Type B pancreatic cell (in vitro differentiated cells): ENCODE results near the gene C16orf87. TPM values are rescaled to one million over a fixed set of nuclear protein-coding genes. Genes with fewer than 3 reads are reported as not detected.

Source experiments
- DNase-seq: peaks from one replicate; pipeline ENCODE4 v3.0.0; 2021; ENCODE audit warnings: mixed read lengths; ENCODE audit not compliant: unreplicated experiment; ENCODE audit errors: extremely low spot score
- H3K27ac Mint-ChIP-seq: 2 replicates; pipeline ENCODE4 v1.8.0; 2021; ENCODE audit warnings: mild to moderate bottlenecking, mixed read lengths
- H3K27me3 Mint-ChIP-seq: 2 replicates; pipeline ENCODE4 v1.8.0; 2021; ENCODE audit warnings: mixed read lengths
- H3K36me3 Mint-ChIP-seq: 2 replicates; pipeline ENCODE4 v1.8.0; 2021; ENCODE audit warnings: mixed read lengths
- H3K4me1 Mint-ChIP-seq: one replicate; pipeline ENCODE4 v1.8.0; 2021; ENCODE audit warnings: mixed read lengths; ENCODE audit not compliant: unreplicated experiment
- H3K4me3 Mint-ChIP-seq: 2 replicates; pipeline ENCODE4 v1.8.0; 2021; ENCODE audit warnings: mild to moderate bottlenecking, mixed read lengths
- H3K9me3 Mint-ChIP-seq: 2 replicates; pipeline ENCODE4 v1.8.0; 2021; ENCODE audit warnings: mixed read lengths
- CTCF ChIP-seq: fragments of 200-600 bp; sonication (generic); conservative IDR thresholded peaks from 2 replicates; pipeline ENCODE4 v1.5.0; 2021; ENCODE audit warnings: antibody characterized with exemption, mild to moderate bottlenecking
- total RNA-seq: library from RNA; stranded (reverse); gene quantifications from 2 replicates; pipeline ENCODE4 v1.2.1, GENCODE V29; 2021; ENCODE audit warnings: low replicate concordance

Gene C16orf87
- total RNA-seq, 1 donor from 2014 or later, result 14.3 TPM

GRCh38 chr16:46828943-46829342, 2.0 kb downstream of the C16orf87 start:
- no peak for DNase-seq
- Mint-ChIP-seq H3K36me3 (no peaks in the 10 kb centered on the region), H3K4me1 (peaks cover 18% of the 10 kb centered on the region), H3K27me3 (peaks cover 4% of the 10 kb centered on the region), H3K27ac (peak overlapping the region; percentile 91), H3K4me3 (peak overlapping the region; percentile 98), H3K9me3 (no peaks in the 10 kb centered on the region)
- TF ChIP-seq CTCF, result no peak

- DNase-seq, result no peak
- H3K27me3 Mint-ChIP-seq, result peaks cover 4% of the 10 kb centered on the region
- TF ChIP-seq CTCF, result no peak
- H3K4me3 Mint-ChIP-seq, result no peak overlapping the region
- H3K36me3 Mint-ChIP-seq, result peaks cover 4% of the 10 kb centered on the region
- H3K9me3 Mint-ChIP-seq, result no peaks in the 10 kb centered on the region
- peaks cover 18% of the 10 kb centered on the region for H3K4me1 Mint-ChIP-seq
- no peak overlapping the region for H3K27ac Mint-ChIP-seq
Observed at GRCh38 chr16:46828292-46828691, 2.7 kb downstream of the C16orf87 start.

GRCh38 chr16:46826631-46827030, 4.3 kb downstream of the C16orf87 start:
- Mint-ChIP-seq H3K9me3 (no peaks in the 10 kb centered on the region), H3K4me1 (peaks cover 18% of the 10 kb centered on the region), H3K27me3 (peaks cover 4% of the 10 kb centered on the region), H3K27ac (no peak overlapping the region), H3K36me3 (peaks cover 4% of the 10 kb centered on the region), H3K4me3 (no peak overlapping the region)
- no peak for TF ChIP-seq CTCF
- DNase-seq, result no peak

- Mint-ChIP-seq H3K27me3 (no peaks in the 10 kb centered on the region), H3K9me3 (no peaks in the 10 kb centered on the region), H3K27ac (no peak overlapping the region), H3K36me3 (peaks cover 4% of the 10 kb centered on the region), H3K4me3 (no peak overlapping the region), H3K4me1 (peaks cover 5% of the 10 kb centered on the region)
- no peak for TF ChIP-seq CTCF
- no peak for DNase-seq
Observed at GRCh38 chr16:46822270-46822669, 8.7 kb downstream of the C16orf87 start.

GRCh38 chr16:46817961-46818360, 13.0 kb downstream of the C16orf87 start:
- TF ChIP-seq CTCF, result no peak
- Mint-ChIP-seq H3K4me3 (no peak overlapping the region), H3K27me3 (no peaks in the 10 kb centered on the region), H3K4me1 (no peaks in the 10 kb centered on the region), H3K27ac (no peak overlapping the region), H3K36me3 (peaks cover 20% of the 10 kb centered on the region), H3K9me3 (no peaks in the 10 kb centered on the region)
- no peak for DNase-seq

GRCh38 chr16:46814790-46815189, 16.2 kb downstream of the C16orf87 start:
- DNase-seq, result no peak
- Mint-ChIP-seq H3K27ac (no peak overlapping the region), H3K4me3 (no peak overlapping the region), H3K36me3 (peaks cover 23% of the 10 kb centered on the region), H3K4me1 (no peaks in the 10 kb centered on the region), H3K9me3 (no peaks in the 10 kb centered on the region), H3K27me3 (no peaks in the 10 kb centered on the region)
- no peak for TF ChIP-seq CTCF
